NCI-H2196 (cell line): Measurements from ENCODE around the gene PGAP6.
"Not testable (repeated sequence)": the region's sequence is repeated elsewhere in the genome, so short reads cannot be mapped to it uniquely, and the experiment has no call there.

Source experiments
- DNase-seq: peaks from one replicate; lab custom pipeline; 2025; ENCODE audit not compliant: unreplicated experiment; lab: John Stamatoyannopoulos, UW

The PGAP6 gene

GRCh38 chr16:333406-334094 lies 48.2 kb downstream of the PGAP6 start:
- DNase-seq, result no peak

- not testable (repeated sequence) for DNase-seq
Measured at GRCh38 chr16:331181-331814, 50.5 kb downstream of the PGAP6 start.

GRCh38 chr16:330741-331140 lies 51.0 kb downstream of the PGAP6 start:
- DNase-seq, result no peak

GRCh38 chr16:325375-326145 lies 56.2 kb downstream of the PGAP6 start:
- no peak for DNase-seq

GRCh38 chr16:324451-325334 lies 57.1 kb downstream of the PGAP6 start:
- DNase-seq, result no peak

- DNase-seq, result no peak
Measured at GRCh38 chr16:324201-324450, 57.7 kb downstream of the PGAP6 start.

- no peak for DNase-seq
Measured at GRCh38 chr16:322476-323143, 59.2 kb downstream of the PGAP6 start.

GRCh38 chr16:321532-321931 lies 60.2 kb downstream of the PGAP6 start:
- no peak for DNase-seq
